HepG2 (cell line): Measurements from ENCODE around the gene PRKAR1A.

Source experiments
- ESRRA ChIP-seq: sonication (generic); formaldehyde crosslinking; IDR thresholded peaks from 2 replicates; pipeline ENCODE4 v1.5.1; 2020; ENCODE audit warnings: mild to moderate bottlenecking, low read depth, missing genetic modification reagents
- ETV5 ChIP-seq: IDR thresholded peaks from 2 replicates; pipeline ENCODE4 v1.6.1; 2018; ENCODE audit warnings: missing biosample characterization, missing genetic modification reagents, inconsistent platforms, borderline replicate concordance
- SIN3A ChIP-seq: IDR thresholded peaks from 2 replicates; pipeline ENCODE4 v1.6.1; 2011; ENCODE audit warnings: low read depth, mild to moderate bottlenecking, control low read depth, low read length, borderline replicate concordance
- SMAD9 ChIP-seq: sonication (generic); formaldehyde crosslinking; IDR thresholded peaks from 2 replicates; pipeline ENCODE4 v1.5.1; 2020; ENCODE audit warnings: mild to moderate bottlenecking, missing genetic modification reagents
- ZNF713 ChIP-seq: sonication (generic); formaldehyde crosslinking; IDR thresholded peaks from 2 replicates; pipeline ENCODE4 v1.4.0; 2020; ENCODE audit warnings: mild to moderate bottlenecking, missing genetic modification reagents
- ZNF768 ChIP-seq: sonication (generic); formaldehyde crosslinking; IDR thresholded peaks from 2 replicates; pipeline ENCODE4 v1.4.0; 2020; ENCODE audit warnings: missing genetic modification reagents
- ZNF83 ChIP-seq: sonication (generic); formaldehyde crosslinking; IDR thresholded peaks from 2 replicates; pipeline ENCODE4 v1.4.0; 2020; ENCODE audit warnings: missing genetic modification reagents, mild to moderate bottlenecking, borderline replicate concordance
- TF ChIP-seq, protein P1 (sequence below): IDR thresholded peaks from 2 replicates; pipeline ENCODE4 v1.6.1; 2016; ENCODE audit warnings: low read depth, missing genetic modification reagents, missing compliant biosample characterization
- TF ChIP-seq, protein P2 (sequence below): sonication (generic); formaldehyde crosslinking; IDR thresholded peaks from 2 replicates; pipeline ENCODE4 v1.9.0; 2022; ENCODE audit warnings: missing genetic modification reagents, mild to moderate bottlenecking, borderline replicate concordance

DNA sequence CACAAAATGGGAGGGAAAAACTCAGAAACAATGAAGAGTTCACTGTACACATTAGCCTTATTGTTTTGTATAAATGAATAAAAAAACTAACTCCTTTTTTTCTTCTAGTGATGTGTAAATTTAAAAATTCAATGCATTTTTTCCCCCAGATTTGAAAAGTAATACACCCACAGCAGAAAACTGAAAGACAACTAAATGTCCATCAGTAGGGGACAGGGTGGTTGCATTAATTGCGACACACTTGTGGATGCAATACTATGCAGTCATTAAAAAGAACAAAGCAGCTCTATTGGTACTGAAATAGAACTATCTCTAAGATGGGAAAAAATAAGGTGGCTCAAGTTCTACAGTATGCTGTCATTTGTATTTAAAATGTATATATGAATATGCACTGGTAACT is 41.3 kb upstream of the PRKAR1A start:
- TF ChIP-seq ZNF768 (CRISPR knock-in tag), result no peak
- TF ChIP-seq, protein P1, sequence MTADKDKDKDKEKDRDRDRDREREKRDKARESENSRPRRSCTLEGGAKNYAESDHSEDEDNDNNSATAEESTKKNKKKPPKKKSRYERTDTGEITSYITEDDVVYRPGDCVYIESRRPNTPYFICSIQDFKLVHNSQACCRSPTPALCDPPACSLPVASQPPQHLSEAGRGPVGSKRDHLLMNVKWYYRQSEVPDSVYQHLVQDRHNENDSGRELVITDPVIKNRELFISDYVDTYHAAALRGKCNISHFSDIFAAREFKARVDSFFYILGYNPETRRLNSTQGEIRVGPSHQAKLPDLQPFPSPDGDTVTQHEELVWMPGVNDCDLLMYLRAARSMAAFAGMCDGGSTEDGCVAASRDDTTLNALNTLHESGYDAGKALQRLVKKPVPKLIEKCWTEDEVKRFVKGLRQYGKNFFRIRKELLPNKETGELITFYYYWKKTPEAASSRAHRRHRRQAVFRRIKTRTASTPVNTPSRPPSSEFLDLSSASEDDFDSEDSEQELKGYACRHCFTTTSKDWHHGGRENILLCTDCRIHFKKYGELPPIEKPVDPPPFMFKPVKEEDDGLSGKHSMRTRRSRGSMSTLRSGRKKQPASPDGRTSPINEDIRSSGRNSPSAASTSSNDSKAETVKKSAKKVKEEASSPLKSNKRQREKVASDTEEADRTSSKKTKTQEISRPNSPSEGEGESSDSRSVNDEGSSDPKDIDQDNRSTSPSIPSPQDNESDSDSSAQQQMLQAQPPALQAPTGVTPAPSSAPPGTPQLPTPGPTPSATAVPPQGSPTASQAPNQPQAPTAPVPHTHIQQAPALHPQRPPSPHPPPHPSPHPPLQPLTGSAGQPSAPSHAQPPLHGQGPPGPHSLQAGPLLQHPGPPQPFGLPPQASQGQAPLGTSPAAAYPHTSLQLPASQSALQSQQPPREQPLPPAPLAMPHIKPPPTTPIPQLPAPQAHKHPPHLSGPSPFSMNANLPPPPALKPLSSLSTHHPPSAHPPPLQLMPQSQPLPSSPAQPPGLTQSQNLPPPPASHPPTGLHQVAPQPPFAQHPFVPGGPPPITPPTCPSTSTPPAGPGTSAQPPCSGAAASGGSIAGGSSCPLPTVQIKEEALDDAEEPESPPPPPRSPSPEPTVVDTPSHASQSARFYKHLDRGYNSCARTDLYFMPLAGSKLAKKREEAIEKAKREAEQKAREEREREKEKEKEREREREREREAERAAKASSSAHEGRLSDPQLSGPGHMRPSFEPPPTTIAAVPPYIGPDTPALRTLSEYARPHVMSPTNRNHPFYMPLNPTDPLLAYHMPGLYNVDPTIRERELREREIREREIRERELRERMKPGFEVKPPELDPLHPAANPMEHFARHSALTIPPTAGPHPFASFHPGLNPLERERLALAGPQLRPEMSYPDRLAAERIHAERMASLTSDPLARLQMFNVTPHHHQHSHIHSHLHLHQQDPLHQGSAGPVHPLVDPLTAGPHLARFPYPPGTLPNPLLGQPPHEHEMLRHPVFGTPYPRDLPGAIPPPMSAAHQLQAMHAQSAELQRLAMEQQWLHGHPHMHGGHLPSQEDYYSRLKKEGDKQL (CRISPR knock-in tag), result no peak
- TF ChIP-seq SMAD9 (CRISPR knock-in tag), result no peak
- TF ChIP-seq ESRRA (CRISPR knock-in tag), result no peak
- no peak for TF ChIP-seq SIN3A
- TF ChIP-seq ZNF83, result no peak
- TF ChIP-seq, protein P2, sequence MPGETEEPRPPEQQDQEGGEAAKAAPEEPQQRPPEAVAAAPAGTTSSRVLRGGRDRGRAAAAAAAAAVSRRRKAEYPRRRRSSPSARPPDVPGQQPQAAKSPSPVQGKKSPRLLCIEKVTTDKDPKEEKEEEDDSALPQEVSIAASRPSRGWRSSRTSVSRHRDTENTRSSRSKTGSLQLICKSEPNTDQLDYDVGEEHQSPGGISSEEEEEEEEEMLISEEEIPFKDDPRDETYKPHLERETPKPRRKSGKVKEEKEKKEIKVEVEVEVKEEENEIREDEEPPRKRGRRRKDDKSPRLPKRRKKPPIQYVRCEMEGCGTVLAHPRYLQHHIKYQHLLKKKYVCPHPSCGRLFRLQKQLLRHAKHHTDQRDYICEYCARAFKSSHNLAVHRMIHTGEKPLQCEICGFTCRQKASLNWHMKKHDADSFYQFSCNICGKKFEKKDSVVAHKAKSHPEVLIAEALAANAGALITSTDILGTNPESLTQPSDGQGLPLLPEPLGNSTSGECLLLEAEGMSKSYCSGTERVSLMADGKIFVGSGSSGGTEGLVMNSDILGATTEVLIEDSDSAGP (CRISPR knock-in tag), result no peak
- TF ChIP-seq ETV5 (CRISPR knock-in tag), result no peak
- no peak for TF ChIP-seq ZNF713
